Measurements from ENCODE around the gene AMBP.

Gene AMBP

DNA sequence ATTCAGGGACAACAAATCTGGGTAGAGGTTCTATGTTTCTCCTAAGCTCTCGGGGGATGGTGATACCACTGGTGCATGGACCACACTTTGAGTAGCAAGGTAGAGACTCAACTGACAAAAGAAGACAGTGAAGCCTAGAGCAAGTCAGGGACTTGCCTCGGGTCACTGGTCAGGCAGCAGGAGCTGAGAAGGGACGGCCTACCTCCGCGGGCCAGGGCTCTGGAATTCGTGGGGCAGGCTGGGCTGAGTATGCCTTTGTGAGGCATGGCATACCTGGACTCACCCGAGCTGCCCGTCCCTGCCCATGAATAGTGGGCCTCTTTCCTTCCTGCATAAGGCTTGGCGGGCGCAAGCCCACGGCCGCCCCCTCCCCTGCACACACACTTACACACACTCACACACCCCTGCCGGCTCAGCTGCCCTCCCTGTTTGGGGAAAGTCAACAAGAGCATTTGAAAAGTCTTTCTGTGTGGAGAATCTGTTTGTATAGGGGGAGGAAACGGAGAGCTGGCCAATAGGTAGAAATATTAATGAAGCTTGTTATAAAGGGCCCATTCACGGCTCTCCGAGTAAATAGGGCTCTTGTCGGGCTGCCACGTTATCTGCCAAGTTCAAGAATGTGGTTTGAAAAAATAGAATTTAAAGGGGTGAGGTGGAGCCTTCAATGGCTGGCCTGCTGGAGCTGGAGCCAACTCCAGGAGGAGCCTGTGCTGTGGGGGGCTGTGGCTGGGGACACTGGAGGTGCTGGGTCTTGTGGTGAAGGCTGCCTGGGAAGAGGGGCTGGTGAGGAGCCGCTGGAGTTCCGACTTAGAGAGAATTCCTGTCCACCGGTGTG, 40.1 kb upstream of the AMBP start:
- Mint-ChIP-seq H3K4me3 (no peak overlapping the region), H3K27me3 (peaks cover 18% of the 10 kb centered on the region), H3K9me3 (no peaks in the 10 kb centered on the region), H3K36me3 (no peaks in the 10 kb centered on the region), H3K4me1 (no peaks in the 10 kb centered on the region), H3K27ac (no peak overlapping the region)
- CTCF ChIA-PET: interaction anchor here (1.7 kb wide), 1 partner anchor 11 kb away, joined by 6 read pairs; no protein-coding TSS in a partner anchor
- DNase-seq: no peak

DNA sequence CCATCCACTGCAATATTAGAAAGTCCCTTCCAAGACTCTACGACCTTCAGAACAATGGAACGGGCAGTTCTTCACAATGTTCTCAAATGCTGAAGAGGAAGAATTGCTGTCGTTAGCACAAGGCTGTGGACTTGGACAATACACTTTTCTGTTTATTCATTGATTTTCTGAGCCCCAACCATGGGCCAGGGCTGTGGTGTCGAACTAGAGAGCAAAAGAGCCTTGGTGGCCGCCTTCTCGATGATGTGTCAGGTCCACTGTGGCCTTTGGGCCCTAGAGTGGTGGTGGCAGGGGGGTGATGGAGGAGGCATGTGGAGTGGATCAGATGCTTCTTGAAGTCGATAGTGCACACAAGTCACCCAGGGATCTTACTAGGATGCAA, 39.5 kb upstream of the AMBP start:
- Mint-ChIP-seq H3K9me3 (no peaks in the 10 kb centered on the region), H3K4me1 (no peaks in the 10 kb centered on the region), H3K27ac (no peak overlapping the region), H3K27me3 (peaks cover 24% of the 10 kb centered on the region), H3K36me3 (no peaks in the 10 kb centered on the region), H3K4me3 (no peak overlapping the region)
- no peak for DNase-seq
- CTCF ChIA-PET: interaction anchor here (1.7 kb wide), 1 partner anchor 10 kb away, joined by 6 read pairs; no protein-coding TSS in a partner anchor

DNA sequence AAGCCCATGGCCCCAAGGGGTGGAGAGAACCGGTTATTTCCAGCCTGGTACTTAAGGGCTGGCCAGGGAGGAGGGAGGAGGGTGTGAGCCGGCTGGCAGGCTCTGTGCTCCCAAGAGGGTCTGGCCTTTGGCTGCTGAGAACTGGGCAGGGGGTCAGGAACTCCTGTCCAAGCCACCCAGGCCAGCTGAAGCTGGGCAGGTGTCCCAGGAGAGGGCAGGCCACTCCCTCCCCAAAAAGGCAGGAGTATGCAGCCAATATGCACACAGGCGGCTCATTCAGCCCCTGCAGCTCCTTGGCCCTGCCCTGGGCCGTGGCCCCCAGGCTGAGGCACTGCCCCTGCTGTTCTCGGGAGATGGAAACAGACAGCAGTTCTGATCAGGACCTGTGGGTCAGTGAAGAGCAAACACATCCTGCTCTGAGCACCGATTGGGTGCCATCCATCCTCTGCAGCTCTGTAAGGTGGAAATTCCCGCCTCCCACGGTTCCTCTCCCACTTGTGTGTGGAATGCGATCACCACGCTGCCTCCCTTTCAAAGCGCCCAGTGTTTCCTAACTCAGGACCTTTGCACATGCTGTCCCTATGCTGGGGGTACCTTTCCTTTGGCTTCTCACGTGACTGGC, 38.1 kb upstream of the AMBP start:
- no peak overlapping the region for H3K27ac Mint-ChIP-seq
- H3K4me1 Mint-ChIP-seq: no peaks in the 10 kb centered on the region
- DNase-seq: no peak
- peaks cover 27% of the 10 kb centered on the region for H3K27me3 Mint-ChIP-seq
- H3K4me3 Mint-ChIP-seq: no peak overlapping the region
- H3K9me3 Mint-ChIP-seq: no peaks in the 10 kb centered on the region
- no peaks in the 10 kb centered on the region for H3K36me3 Mint-ChIP-seq
- CTCF ChIA-PET: no interaction called here

DNA sequence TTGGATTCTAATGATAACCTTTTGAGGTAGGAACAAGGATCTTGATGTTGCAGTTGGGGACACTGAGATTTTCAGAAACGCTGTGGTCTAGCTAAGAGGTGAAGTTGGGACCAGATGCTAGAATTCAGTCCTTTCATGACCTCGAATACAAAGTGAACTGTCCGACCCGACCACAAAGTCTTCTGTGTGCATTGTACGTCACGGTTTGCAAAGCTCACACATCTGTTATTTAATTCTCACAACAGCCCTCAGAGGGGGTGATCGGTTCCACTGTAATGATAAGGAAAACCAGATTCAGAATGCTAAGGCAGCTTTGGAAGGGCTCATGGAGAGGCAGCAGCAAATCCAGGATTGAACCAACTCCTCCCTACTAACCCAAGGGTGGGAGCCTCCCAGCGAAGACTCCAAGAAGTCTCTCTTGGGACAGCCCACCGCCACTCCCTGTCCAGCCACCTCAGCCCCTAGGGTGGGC, 37.6 kb upstream of the AMBP start:
- no peak overlapping the region for H3K4me3 Mint-ChIP-seq
- H3K4me1 Mint-ChIP-seq: no peaks in the 10 kb centered on the region
- no peaks in the 10 kb centered on the region for H3K9me3 Mint-ChIP-seq
- peaks cover 32% of the 10 kb centered on the region for H3K27me3 Mint-ChIP-seq
- H3K27ac Mint-ChIP-seq: no peak overlapping the region
- DNase-seq: no peak
- H3K36me3 Mint-ChIP-seq: no peaks in the 10 kb centered on the region
- CTCF ChIA-PET: no interaction called here

GRCh38 chr9:114114364-114114763, 36.3 kb upstream of the AMBP start:
- no peaks in the 10 kb centered on the region for H3K9me3 Mint-ChIP-seq
- peaks cover 32% of the 10 kb centered on the region for H3K27me3 Mint-ChIP-seq
- no peak overlapping the region for H3K27ac Mint-ChIP-seq
- CTCF ChIA-PET: no interaction called here
- H3K4me3 Mint-ChIP-seq: no peak overlapping the region
- H3K4me1 Mint-ChIP-seq: no peaks in the 10 kb centered on the region
- no peaks in the 10 kb centered on the region for H3K36me3 Mint-ChIP-seq
- DNase-seq: no peak

- H3K27ac Mint-ChIP-seq: no peak overlapping the region
- H3K4me3 Mint-ChIP-seq: no peak overlapping the region
- no peaks in the 10 kb centered on the region for H3K4me1 Mint-ChIP-seq
- CTCF ChIA-PET: interaction anchor here (8.5 kb wide), 1 partner anchor 179 kb away, joined by 88 read pairs; no protein-coding TSS in a partner anchor
- no peaks in the 10 kb centered on the region for H3K9me3 Mint-ChIP-seq
- DNase-seq: no peak
- H3K36me3 Mint-ChIP-seq: no peaks in the 10 kb centered on the region
- H3K27me3 Mint-ChIP-seq: peaks cover 36% of the 10 kb centered on the region
Measured at GRCh38 chr9:114112778-114113584, 34.9 kb upstream of the AMBP start.

DNA sequence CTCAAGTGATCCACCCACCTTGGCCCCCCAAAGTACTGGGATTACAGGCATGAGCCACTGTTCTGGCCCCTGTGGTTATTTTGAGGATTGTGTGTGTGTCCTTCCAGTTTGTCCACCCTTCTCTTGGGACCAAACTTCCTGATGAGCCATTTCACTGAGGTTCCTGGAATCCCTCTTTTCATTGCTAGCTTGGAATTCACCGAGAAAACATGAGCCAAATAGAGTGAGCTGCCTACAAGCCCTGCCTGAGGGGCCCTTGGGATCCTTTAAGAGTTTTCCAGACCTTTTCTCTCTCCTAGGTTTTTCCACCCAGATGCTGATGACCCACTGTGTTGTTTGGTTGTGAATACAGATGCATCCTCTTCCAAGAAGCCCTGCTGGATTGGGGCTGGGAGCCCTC, 34.2 kb upstream of the AMBP start:
- Mint-ChIP-seq H3K27ac (no peak overlapping the region), H3K36me3 (no peaks in the 10 kb centered on the region), H3K27me3 (peaks cover 33% of the 10 kb centered on the region), H3K9me3 (no peaks in the 10 kb centered on the region), H3K4me3 (no peak overlapping the region), H3K4me1 (no peaks in the 10 kb centered on the region)
- CTCF ChIA-PET: interaction anchor here (8.5 kb wide), 1 partner anchor 179 kb away, joined by 88 read pairs; no protein-coding TSS in a partner anchor
- no peak for DNase-seq

GRCh38 chr9:114110180-114110579, 32.1 kb upstream of the AMBP start:
- Mint-ChIP-seq H3K9me3 (no peaks in the 10 kb centered on the region), H3K4me1 (no peaks in the 10 kb centered on the region), H3K4me3 (no peak overlapping the region), H3K36me3 (no peaks in the 10 kb centered on the region), H3K27ac (no peak overlapping the region), H3K27me3 (peaks cover 31% of the 10 kb centered on the region)
- DNase-seq: no peak
- CTCF ChIA-PET: interaction anchor here (1.3 to 8.5 kb wide), 3 partner anchors 78 to 182 kb away, joined by 3 to 88 read pairs (median 4); no protein-coding TSS in a partner anchor

DNA sequence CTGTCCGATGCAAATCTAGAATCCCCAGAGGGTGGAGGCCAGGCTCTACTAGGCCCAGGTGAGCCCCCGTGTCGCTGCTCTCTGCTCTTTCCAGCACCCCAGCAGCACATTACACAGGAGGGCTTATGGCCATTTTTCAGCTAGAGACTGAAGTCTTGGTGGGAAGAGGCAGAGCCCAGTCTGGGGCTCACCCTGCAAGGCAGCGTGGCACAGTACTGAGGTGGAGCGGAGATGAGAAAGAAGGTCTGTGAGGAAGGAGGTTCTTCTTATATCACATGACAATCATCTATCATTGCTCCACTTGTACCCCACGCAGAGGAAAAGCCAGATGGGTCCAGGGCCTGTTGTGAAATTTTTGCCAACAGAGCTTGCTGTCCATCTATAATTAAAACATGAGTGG, 31.0 kb upstream of the AMBP start:
- H3K4me1 Mint-ChIP-seq: no peaks in the 10 kb centered on the region
- no peaks in the 10 kb centered on the region for H3K9me3 Mint-ChIP-seq
- H3K27me3 Mint-ChIP-seq: peaks cover 31% of the 10 kb centered on the region
- H3K36me3 Mint-ChIP-seq: no peaks in the 10 kb centered on the region
- DNase-seq: no peak
- no peak overlapping the region for H3K4me3 Mint-ChIP-seq
- CTCF ChIA-PET: interaction anchor here (1.1 to 8.5 kb wide), 9 partner anchors 14 to 183 kb away, joined by 3 to 88 read pairs (median 7); partner anchors contain the start of gene COL27A1
- H3K27ac Mint-ChIP-seq: no peak overlapping the region

DNA sequence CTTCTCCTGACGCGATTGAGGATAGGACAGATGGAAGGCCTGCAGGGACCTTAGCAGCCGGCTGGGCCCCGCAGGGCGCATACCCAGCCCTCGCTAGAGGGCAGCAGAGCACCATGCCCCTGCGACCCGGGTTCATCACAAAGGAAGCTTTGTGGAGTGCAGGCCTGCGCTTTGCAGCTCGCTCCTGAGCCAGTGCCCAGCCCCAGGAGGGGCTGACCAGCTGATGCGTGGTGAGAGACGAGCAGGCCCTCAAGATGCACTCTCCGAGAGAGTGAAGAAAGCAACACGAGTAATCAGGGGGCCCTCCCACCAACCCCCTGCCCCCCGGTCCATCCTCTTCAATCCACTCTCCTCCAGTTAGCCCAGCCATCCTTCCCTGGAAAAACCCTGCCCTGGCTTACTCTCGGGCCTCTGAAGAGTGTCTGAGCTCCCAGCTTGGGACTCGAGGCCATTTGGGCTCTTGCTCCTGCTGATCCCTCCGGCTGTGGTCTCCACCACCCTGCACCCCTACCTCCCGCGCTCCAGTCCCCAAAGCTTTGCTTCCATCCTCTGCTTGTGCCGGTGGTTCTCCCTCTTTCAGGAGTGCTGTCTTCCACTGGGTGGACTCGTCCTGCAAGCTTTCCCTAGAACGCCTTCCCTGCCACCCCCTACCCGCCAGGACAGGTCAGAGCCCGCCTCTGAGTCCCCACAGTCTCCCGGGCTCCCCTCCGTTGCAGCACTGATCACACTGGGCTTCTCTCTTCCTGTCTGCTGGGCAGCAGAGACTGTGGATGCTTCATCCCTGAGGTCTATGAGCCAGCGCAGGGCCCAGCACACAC, 30.1 kb upstream of the AMBP start:
- no peak overlapping the region for H3K4me3 Mint-ChIP-seq
- peak; percentile 74 for DNase-seq
- CTCF ChIA-PET: interaction anchor here (0.6 to 8.5 kb wide), 26 partner anchors 8 to 729 kb away, joined by 3 to 88 read pairs (median 4); partner anchors contain the start of gene COL27A1
- no peaks in the 10 kb centered on the region for H3K36me3 Mint-ChIP-seq
- H3K27ac Mint-ChIP-seq: peak overlapping the region; percentile 53
- no peaks in the 10 kb centered on the region for H3K4me1 Mint-ChIP-seq
- no peaks in the 10 kb centered on the region for H3K9me3 Mint-ChIP-seq
- peaks cover 29% of the 10 kb centered on the region for H3K27me3 Mint-ChIP-seq

- DNase-seq: no peak
Measured at GRCh38 chr9:114107286-114108001, 29.3 kb upstream of the AMBP start.

GRCh38 chr9:114105236-114105635, 27.1 kb upstream of the AMBP start:
- CTCF ChIA-PET: interaction anchor here (0.8 to 2.0 kb wide), 2 partner anchors 10 to 21 kb away, joined by 3 to 4 read pairs; no protein-coding TSS in a partner anchor
- Mint-ChIP-seq H3K27ac (no peak overlapping the region), H3K9me3 (peaks cover 3% of the 10 kb centered on the region), H3K27me3 (peaks cover 25% of the 10 kb centered on the region), H3K4me1 (no peaks in the 10 kb centered on the region), H3K4me3 (no peak overlapping the region), H3K36me3 (no peaks in the 10 kb centered on the region)
- no peak for DNase-seq

More at GRCh38 chr9:114107286-114108001, 29.3 kb upstream of the AMBP start:
- H3K9me3 Mint-ChIP-seq: no peaks in the 10 kb centered on the region
- H3K4me3 Mint-ChIP-seq: no peak overlapping the region
- H3K27ac Mint-ChIP-seq: no peak overlapping the region
- H3K36me3 Mint-ChIP-seq: no peaks in the 10 kb centered on the region
- CTCF ChIA-PET: interaction anchor here (0.8 to 8.5 kb wide), 22 partner anchors 8 to 193 kb away, joined by 3 to 88 read pairs (median 4); partner anchors contain the start of gene COL27A1
- H3K4me1 Mint-ChIP-seq: no peaks in the 10 kb centered on the region
- H3K27me3 Mint-ChIP-seq: peaks cover 22% of the 10 kb centered on the region

GRCh38 chr9:114102484-114102883, 24.4 kb upstream of the AMBP start:
- DNase-seq: no peak
- Mint-ChIP-seq H3K27me3 (peaks cover 36% of the 10 kb centered on the region), H3K36me3 (no peaks in the 10 kb centered on the region), H3K4me3 (no peak overlapping the region), H3K4me1 (no peaks in the 10 kb centered on the region), H3K27ac (no peak overlapping the region), H3K9me3 (peaks cover 3% of the 10 kb centered on the region)
- CTCF ChIA-PET: interaction anchor here (1.3 to 1.6 kb wide), 2 partner anchors 20 to 188 kb away, joined by 3 to 10 read pairs; no protein-coding TSS in a partner anchor

Data from activated naive CD4-positive, alpha-beta T cell treated with anti-CD3 and anti-CD28 coated beads, Interleukin-2, amount 10 ng/mL, durations not matched to agents 7 days and 5 days (primary cell).